H1 (cell line): ENCODE data around the gene DHX29. TPM values are rescaled to one million over a fixed set of nuclear protein-coding genes. Genes with fewer than 3 reads are reported as not detected.

Experiments used
- CTCF ChIA-PET: fragments of 300-600 bp; sonication (Branson Sonifier 250); formaldehyde crosslinking; loops from one replicate; lab custom pipeline; 2021; ENCODE audit not compliant: partially characterized antibody; lab: Charles Lee
- POLR2A ChIA-PET: fragments of 300-600 bp; sonication (Branson Sonifier 250); formaldehyde crosslinking; loops from one replicate; lab custom pipeline; 2021; ENCODE audit warnings: inconsistent platforms; ENCODE audit not compliant: partially characterized antibody; lab: Charles Lee
- DNase-seq, 2 experiments: peaks; one replicate each; pipeline versions ENCODE4 v3.0.0 to v3.0.0-alpha.2; 2010 to 2022; ENCODE audit warnings: low spot score in 2 of 2, low read depth in 1 of 2, mixed read lengths in 1 of 2
- FAIRE-seq: peaks from 2 replicates; lab custom pipeline; 2011; peaks lifted over from hg19 to GRCh38; lab: Jason Lieb, UNC
- H2AFZ ChIP-seq: 2 replicates; pipeline ENCODE4 v1.8.1; 2012; ENCODE audit warnings: low read length, inconsistent platforms
- H2AK5ac ChIP-seq: 2 replicates; pipeline ENCODE4 v1.6.1; 2013; ENCODE audit warnings: low read depth, low read length
- H2BK120ac ChIP-seq: replicated peaks from 2 replicates; pipeline ENCODE3; 2013; ENCODE audit warnings: low read depth, low read length, inconsistent platforms
- H2BK12ac ChIP-seq: 2 replicates; pipeline ENCODE4 v1.6.1; 2013; ENCODE audit warnings: low read depth, low read length
- H2BK15ac ChIP-seq: 2 replicates; pipeline ENCODE4 v1.6.1; 2013; ENCODE audit warnings: low read length
- H2BK20ac ChIP-seq: 2 replicates; pipeline ENCODE4 v1.6.1; 2013; ENCODE audit warnings: low read length
- H2BK5ac ChIP-seq: 2 replicates; pipeline ENCODE4 v1.6.1; 2013; ENCODE audit warnings: low read depth, low read length
- H3K14ac ChIP-seq: 2 replicates; pipeline ENCODE4 v1.6.1; 2013; ENCODE audit warnings: inconsistent platforms; ENCODE audit not compliant: insufficient read length
- H3K18ac ChIP-seq: 2 replicates; pipeline ENCODE4 v1.6.1; 2013; ENCODE audit warnings: low read length; ENCODE audit errors: extremely low read depth
- H3K23ac ChIP-seq: 2 replicates; pipeline ENCODE4 v1.6.1; 2013; ENCODE audit warnings: inconsistent platforms; ENCODE audit not compliant: insufficient read length
- H3K23me2 ChIP-seq: 2 replicates; pipeline ENCODE4 v1.6.1; 2013; ENCODE audit warnings: low read depth, low read length
- H3K27ac ChIP-seq: 2 replicates; pipeline ENCODE4 v1.6.1; 2011; ENCODE audit warnings: low read depth, low read length, inconsistent platforms
- H3K27me3 ChIP-seq, 4 experiments: replicated peaks in 1 of 4; 1 replicate in 1 of 4; 2 replicates in 3 of 4; pipeline versions ENCODE4 v1.6.1 to v1.8.1; 2011 to 2013; ENCODE audit warnings: low read length in 3 of 4, mild to moderate bottlenecking in 3 of 4, inconsistent platforms in 2 of 4, mixed read lengths in 2 of 4, moderate library complexity in 1 of 4; ENCODE audit not compliant: control insufficient read depth in 3 of 4, insufficient read depth in 3 of 4; ENCODE audit errors: extremely low read depth in 1 of 4
- H3K36me3 ChIP-seq, 4 experiments: 2 replicates each; pipeline versions ENCODE4 v1.6.1 to v1.8.1; 2011 to 2013; ENCODE audit warnings: mild to moderate bottlenecking in 4 of 4, low read length in 3 of 4, moderate library complexity in 2 of 4, control low read depth in 1 of 4, inconsistent platforms in 1 of 4; ENCODE audit not compliant: insufficient read depth in 4 of 4, control insufficient read depth in 2 of 4
- H3K4ac ChIP-seq: replicated peaks from 2 replicates; pipeline ENCODE3; 2013; ENCODE audit warnings: low read length, low read depth, mixed read lengths, inconsistent platforms; ENCODE audit not compliant: insufficient read length
- H3K4me1 ChIP-seq, 4 experiments: replicated peaks in 1 of 4; 1 replicate in 1 of 4; 2 replicates in 3 of 4; pipeline versions ENCODE4 v1.6.1 to v1.8.1; 2011 to 2013; ENCODE audit warnings: low read length in 3 of 4, inconsistent platforms in 2 of 4, mixed read lengths in 1 of 4; ENCODE audit not compliant: insufficient read depth in 4 of 4, control insufficient read depth in 3 of 4
- H3K4me2 ChIP-seq, 2 experiments: 2 replicates each; pipeline versions ENCODE4 v1.6.1 to v1.8.1; 2011 to 2013; ENCODE audit warnings: low read depth in 2 of 2, low read length in 2 of 2, control low read depth in 1 of 2, inconsistent platforms in 1 of 2, mild to moderate bottlenecking in 1 of 2; ENCODE audit not compliant: insufficient read depth in 1 of 2
- H3K4me3 ChIP-seq, 4 experiments: fragments of 200-600, 300-600 bp in 1 of 4; sonication (generic), shearing (Covaris generic), sonication (Bioruptor Twin) in 1 of 4; 2 replicates each; pipeline versions ENCODE4 v1.5.1 to v1.8.1; 2011 to 2016; ENCODE audit warnings: low read length in 4 of 4, low read depth in 3 of 4, control low read depth in 2 of 4, inconsistent platforms in 2 of 4, mild to moderate bottlenecking in 2 of 4, mixed read lengths in 1 of 4, moderate library complexity in 1 of 4; ENCODE audit not compliant: insufficient read depth in 2 of 4; ENCODE audit errors: extremely low read depth in 1 of 4
- H3K56ac ChIP-seq: replicated peaks from 2 replicates; pipeline ENCODE3; 2013; ENCODE audit warnings: low read depth, mild to moderate bottlenecking, mixed read lengths, low read length, inconsistent platforms; ENCODE audit not compliant: insufficient read length
- H3K79me1 ChIP-seq: 2 replicates; pipeline ENCODE4 v1.6.1; 2013; ENCODE audit warnings: low read depth, low read length, control low read depth
- H3K79me2 ChIP-seq, 2 experiments: 2 replicates each; pipeline versions ENCODE4 v1.6.1 to v1.8.1; 2012 to 2013; ENCODE audit warnings: low read length in 2 of 2, mild to moderate bottlenecking in 2 of 2, inconsistent platforms in 1 of 2; ENCODE audit not compliant: insufficient read depth in 2 of 2, control insufficient read depth in 1 of 2
- H3K9ac ChIP-seq, 4 experiments: replicated peaks in 1 of 4; 1 replicate in 1 of 4; 2 replicates in 3 of 4; pipeline versions ENCODE4 v1.6.1 to v1.8.1; 2011 to 2013; ENCODE audit warnings: low read depth in 3 of 4, low read length in 3 of 4, control low read depth in 2 of 4, mild to moderate bottlenecking in 2 of 4, moderate library complexity in 2 of 4, inconsistent platforms in 1 of 4; ENCODE audit errors: extremely low read depth in 1 of 4
- H3K9me3 ChIP-seq, 2 experiments: 2 replicates each; pipeline versions ENCODE4 v1.6.1 to v1.8.1; 2012 to 2013; ENCODE audit warnings: mild to moderate bottlenecking in 2 of 2, moderate library complexity in 2 of 2, control low read depth in 1 of 2, inconsistent platforms in 1 of 2, low read depth in 1 of 2, low read length in 1 of 2, mixed read lengths in 1 of 2; ENCODE audit not compliant: insufficient read depth in 2 of 2
- H4K20me1 ChIP-seq, 2 experiments: replicated peaks in 1 of 2; 2 replicates each; pipeline versions ENCODE3 to v1.8.1; 2011 to 2013; ENCODE audit warnings: inconsistent platforms in 2 of 2, low read length in 2 of 2, mild to moderate bottlenecking in 1 of 2; ENCODE audit not compliant: insufficient read depth in 2 of 2, control insufficient read depth in 1 of 2
- H4K5ac ChIP-seq: 2 replicates; pipeline ENCODE4 v1.6.1; 2013; ENCODE audit warnings: low read length, low read depth, mixed read lengths, inconsistent platforms; ENCODE audit not compliant: insufficient read length
- H4K8ac ChIP-seq: 2 replicates; pipeline ENCODE4 v1.8.0; 2013; ENCODE audit warnings: mild to moderate bottlenecking, moderate library complexity, low read length, inconsistent platforms; ENCODE audit not compliant: insufficient read depth; ENCODE audit errors: extremely low read depth
- H4K91ac ChIP-seq: replicated peaks from 2 replicates; pipeline ENCODE3; 2013; ENCODE audit warnings: low read length, mixed read lengths, inconsistent platforms; ENCODE audit not compliant: insufficient read length
- CEBPB ChIP-seq: IDR thresholded peaks from 2 replicates; pipeline ENCODE4 v1.6.1; 2012; ENCODE audit warnings: low read depth, low read length
- POLR2A ChIP-seq, 2 experiments: IDR thresholded peaks; 1 replicate in 1 of 2; 2 replicates in 1 of 2; pipeline ENCODE4 v1.6.1; 2011; ENCODE audit warnings: low read depth in 2 of 2, low read length in 2 of 2, mild to moderate bottlenecking in 2 of 2; ENCODE audit errors: control extremely low read depth in 1 of 2
- TAF7 ChIP-seq: optimal IDR thresholded peaks from 2 replicates; pipeline ENCODE3; 2011; ENCODE audit warnings: low read depth, mild to moderate bottlenecking, inconsistent platforms, low read length, moderate library complexity, borderline replicate concordance
- ZNF274 ChIP-seq: IDR thresholded peaks from 2 replicates; pipeline ENCODE4 v1.7.0; 2012; ENCODE audit warnings: low read length, borderline replicate concordance; ENCODE audit errors: extremely low read depth
- WGBS, 2 experiments: shearing (Covaris generic) in 1 of 2; methylation state at CpG; one replicate each; pipeline versions ENCODE4 v1.1.6 to v1.1.7; 2013 to 2015; ENCODE audit warnings: low lambda C conversion rate in 2 of 2, mixed read lengths in 2 of 2, inconsistent platforms in 1 of 2, low coverage in 1 of 2, missing lambda C conversion rate in 1 of 2; ENCODE audit not compliant: insufficient replicate concordance in 2 of 2, insufficient coverage in 1 of 2, insufficient read length in 1 of 2; ENCODE audit errors: extremely low coverage in 1 of 2, missing lambda C conversion rate in 1 of 2; 5-methylcytosine and 5-hydroxymethylcytosine counted together
- polyA plus RNA-seq, 7 experiments: library from polyadenylated mRNA; depleted of rRNA in 3 of 7; stranded (reverse) in 5 of 7; unstranded in 2 of 7; fragments of >200 nt in 5 of 7; fragments of 200-250 nt in 2 of 7; gene quantifications; 1 replicate in 5 of 7; 2 replicates in 1 of 7; 4 replicates in 1 of 7; pipeline versions ENCODE4 v1.2.1 to v1.2.3, GENCODE V29; 2011 to 2013; ENCODE audit warnings: missing spikeins in 2 of 7, mixed read lengths in 2 of 7
- total RNA-seq: library from RNA; stranded (reverse); fragmentation: NEBNext Ultra II Directional; extraction: Animal tissue kit (Norgen Biotek cat#: 25700); gene quantifications from 2 replicates; pipeline ENCODE4 v1.2.1, GENCODE V29; 2021

DHX29 gene
- total and polyA plus RNA-seq, 2 of the 8 experiments (the other 6 are each of a cell fraction or from before 2014, with no cell fraction given) = 3.4 to 32.1 TPM

DNA sequence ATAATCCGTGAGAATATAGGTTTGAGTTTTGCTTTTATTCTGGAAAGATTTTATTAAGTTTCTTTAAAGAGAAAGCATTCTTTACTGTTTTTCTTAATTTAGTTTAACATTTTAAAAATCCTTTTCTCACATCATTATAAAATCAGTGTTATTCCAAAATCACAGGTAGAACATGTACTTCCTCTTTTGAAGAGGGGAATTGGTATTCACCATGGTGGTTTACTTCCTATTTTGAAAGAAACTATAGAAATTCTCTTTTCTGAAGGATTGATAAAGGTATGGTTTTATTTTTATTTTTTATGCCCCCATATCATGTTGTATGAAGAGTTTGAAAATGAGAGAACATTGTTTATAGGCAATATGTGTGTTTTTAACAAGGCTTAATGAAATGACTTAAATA, 43.3 kb upstream of the DHX29 start:
- CTCF ChIA-PET = no interaction called here
- no peak overlapping the region for H3K4ac ChIP-seq
- no peak for TF ChIP-seq TAF7
- TF ChIP-seq ZNF274 = no peak
- TF ChIP-seq POLR2A (IDR thresholded peaks at IDR 0.05; ENCODE audit: control extremely low read depth in 1 of 2, low read depth in 2 of 2, low read length in 2 of 2) = no peak
- no peak for TF ChIP-seq CEBPB

More for the DNA sequence above, 43.3 kb upstream of the DHX29 start:
- Histone ChIP-seq H3K27me3 (no peaks in the 10 kb centered on the region), H4K91ac (no peak overlapping the region), H3K79me1 (no peaks in the 10 kb centered on the region), H3K4me1 (no peaks in the 10 kb centered on the region), H3K23ac (no peak overlapping the region), H4K8ac (no peak overlapping the region), H3K4me3 (no peak overlapping the region), H2BK20ac (no peak overlapping the region), H3K18ac (no peak overlapping the region), H2AK5ac (no peak overlapping the region), H3K9me3 (no peaks in the 10 kb centered on the region), H3K14ac (no peak overlapping the region), H3K9ac (no peak overlapping the region), H3K4me2 (no peak overlapping the region), H2BK120ac (no peak overlapping the region), H2AFZ (no peak overlapping the region), H3K23me2 (no peaks in the 10 kb centered on the region), H2BK15ac (no peak overlapping the region), H2BK5ac (no peak overlapping the region), H4K20me1 (no peaks in the 10 kb centered on the region), H3K79me2 (no peaks in the 10 kb centered on the region), H3K27ac (no peak overlapping the region), H3K56ac (no peak overlapping the region), H2BK12ac (no peak overlapping the region), H4K5ac (no peak overlapping the region), H3K36me3 (peaks cover 6 to 89% (median 46%) of the 10 kb centered on the region in 4 experiments; a peak in 7 of 8 replicates)
- FAIRE-seq (no peak), DNase-seq (no peak)
- POLR2A ChIA-PET = no interaction called here
- WGBS, 2 experiments = 92% methylated on average over 1 of the region's 1 CpG; no CpG with 5 or more reads in 1 of the 2 experiments
